Raji (cell line): ENCODE measurements around the gene KCNJ4.

ENCODE experiments used
- POLR2A ChIP-seq: IDR thresholded peaks from 2 replicates; pipeline ENCODE4 v1.6.1; 2011; ENCODE audit warnings: low read depth, low read length, control low read depth; ENCODE audit not compliant: insufficient read depth

The KCNJ4 gene

DNA sequence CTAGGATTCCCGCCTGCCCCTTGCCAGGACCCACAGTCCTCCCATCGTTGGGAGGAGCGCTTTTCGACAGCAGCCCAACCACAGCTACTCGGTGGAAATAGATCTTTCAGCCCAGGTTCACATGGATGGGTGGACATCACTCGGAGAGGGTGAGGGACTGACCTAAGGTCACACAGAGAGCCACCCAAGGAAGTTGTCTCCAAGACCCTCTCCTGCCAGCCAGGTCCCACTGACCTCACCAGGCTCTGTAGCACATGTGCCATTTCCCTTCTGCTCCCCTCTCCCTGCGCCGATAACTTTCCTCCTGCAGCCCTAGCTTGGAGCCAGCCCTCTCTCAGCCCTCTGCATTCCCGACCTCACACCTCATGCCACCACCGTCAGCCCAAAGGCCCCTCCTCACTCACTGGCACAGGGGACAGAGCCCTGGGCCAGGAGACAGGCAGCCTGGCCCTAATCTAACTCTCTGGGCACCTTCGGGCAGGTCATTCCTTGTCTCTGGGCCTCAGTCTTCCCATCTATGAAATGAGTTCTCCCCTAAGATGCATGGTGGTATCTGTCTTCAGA, 4.7 kb downstream of the KCNJ4 start:
- TF ChIP-seq POLR2A: no peak

DNA sequence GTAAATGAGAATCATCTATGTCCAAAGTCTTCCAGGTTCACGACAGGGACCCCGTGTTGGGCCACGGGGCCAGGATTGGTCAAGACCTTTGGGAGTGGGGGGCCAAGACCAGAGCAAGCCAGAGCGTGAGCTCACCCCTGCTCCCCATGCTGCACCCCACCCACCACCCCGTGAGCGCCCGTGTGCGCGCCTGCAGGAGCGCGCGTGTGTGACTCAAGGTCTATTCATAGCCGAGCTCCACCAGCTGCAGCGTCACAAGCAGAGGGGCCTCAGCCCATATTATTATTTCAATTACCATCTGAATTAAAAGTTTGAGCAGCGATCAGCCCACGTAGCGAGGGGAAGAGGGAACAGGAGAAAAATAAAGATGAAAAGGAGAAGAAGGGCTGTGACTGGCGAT, 5.2 kb downstream of the KCNJ4 start:
- no peak for TF ChIP-seq POLR2A

DNA sequence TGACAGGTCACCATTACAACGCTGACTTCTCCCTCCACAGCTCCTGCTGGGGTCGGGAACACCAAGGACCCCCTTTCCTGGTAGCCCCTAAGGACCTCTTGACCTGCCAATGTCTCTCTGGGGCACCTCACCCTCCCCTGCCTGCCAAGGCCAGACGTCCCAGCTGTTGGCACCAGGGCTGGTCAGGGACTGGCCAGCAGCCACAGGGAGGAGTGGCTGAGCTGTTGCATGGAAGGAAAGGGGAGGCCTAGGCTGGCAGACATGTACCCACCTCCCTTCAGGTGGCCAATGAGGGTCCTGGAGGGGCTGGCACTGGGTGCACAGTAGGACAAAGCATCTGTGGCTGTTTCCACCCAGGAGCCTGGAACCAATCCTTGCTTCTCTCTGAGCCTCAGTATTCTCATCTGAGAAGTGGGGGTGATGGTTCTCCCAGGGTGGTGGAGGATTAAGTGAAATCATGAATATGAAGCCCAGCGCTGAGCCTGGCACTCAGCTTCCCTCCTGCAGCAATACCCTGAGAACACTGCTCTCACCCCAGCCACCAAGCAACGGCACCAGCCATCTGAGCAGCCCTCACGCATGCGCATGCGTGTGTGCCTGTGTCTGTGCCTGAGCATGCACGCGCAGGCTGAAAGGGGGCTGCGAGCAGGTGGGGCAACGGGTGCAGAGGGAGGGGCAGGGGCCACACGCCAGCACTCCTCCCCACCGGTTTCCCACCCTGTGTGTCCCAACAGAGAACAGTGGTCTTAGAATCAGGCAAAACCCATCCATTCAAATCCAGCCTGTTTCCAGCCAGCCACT, 5.9 kb downstream of the KCNJ4 start:
- no peak for TF ChIP-seq POLR2A

DNA sequence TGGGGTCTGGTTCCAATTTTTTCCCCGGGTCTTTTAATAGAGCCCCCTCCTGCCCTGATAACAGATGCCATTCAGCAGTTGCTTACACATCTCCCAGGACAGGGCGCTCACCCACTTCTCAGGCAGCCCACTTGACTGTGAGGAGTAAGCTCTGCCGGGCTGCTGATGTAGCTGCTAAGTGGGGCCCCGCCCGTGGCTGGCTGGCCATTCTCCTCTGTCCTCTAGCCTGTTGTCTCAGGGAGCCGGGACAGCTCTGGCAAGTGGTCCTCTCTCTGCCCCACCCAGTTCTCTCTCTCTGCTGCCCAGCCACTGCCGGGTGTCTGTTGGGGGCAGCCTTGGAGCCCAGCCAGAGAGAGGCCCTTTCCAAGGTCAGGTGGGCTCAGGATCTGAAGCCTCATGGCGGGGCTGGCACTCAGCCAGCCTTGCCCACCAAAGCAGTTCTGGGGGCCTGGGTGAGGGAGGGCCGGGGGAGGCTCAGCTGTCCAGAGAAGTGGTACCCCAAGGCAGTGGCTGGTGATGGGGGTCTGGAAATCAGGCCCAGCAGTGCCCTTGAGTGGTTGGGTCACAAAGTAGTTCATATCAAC, 8.9 kb downstream of the KCNJ4 start:
- TF ChIP-seq POLR2A: no peak

DNA sequence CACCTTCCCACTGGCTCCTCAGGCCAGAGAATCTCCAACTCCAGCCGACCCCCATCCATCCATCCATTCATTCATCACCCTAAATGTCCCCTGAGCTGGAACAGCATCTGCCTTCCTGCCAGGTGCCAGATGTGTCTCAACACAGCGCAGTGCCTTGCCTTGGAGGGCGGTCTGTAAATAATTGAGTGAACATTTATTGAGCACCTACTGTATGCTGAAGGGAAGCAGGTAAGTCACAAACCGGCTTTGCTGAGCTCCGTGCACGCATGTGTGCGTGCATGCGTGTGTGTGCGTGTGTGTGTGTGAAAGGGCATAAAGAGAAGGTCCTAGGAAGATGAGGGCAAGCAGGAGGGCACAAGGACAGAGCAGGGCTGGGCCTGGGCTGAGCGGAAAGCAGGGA, 10.2 kb downstream of the KCNJ4 start:
- TF ChIP-seq POLR2A: no peak

DNA sequence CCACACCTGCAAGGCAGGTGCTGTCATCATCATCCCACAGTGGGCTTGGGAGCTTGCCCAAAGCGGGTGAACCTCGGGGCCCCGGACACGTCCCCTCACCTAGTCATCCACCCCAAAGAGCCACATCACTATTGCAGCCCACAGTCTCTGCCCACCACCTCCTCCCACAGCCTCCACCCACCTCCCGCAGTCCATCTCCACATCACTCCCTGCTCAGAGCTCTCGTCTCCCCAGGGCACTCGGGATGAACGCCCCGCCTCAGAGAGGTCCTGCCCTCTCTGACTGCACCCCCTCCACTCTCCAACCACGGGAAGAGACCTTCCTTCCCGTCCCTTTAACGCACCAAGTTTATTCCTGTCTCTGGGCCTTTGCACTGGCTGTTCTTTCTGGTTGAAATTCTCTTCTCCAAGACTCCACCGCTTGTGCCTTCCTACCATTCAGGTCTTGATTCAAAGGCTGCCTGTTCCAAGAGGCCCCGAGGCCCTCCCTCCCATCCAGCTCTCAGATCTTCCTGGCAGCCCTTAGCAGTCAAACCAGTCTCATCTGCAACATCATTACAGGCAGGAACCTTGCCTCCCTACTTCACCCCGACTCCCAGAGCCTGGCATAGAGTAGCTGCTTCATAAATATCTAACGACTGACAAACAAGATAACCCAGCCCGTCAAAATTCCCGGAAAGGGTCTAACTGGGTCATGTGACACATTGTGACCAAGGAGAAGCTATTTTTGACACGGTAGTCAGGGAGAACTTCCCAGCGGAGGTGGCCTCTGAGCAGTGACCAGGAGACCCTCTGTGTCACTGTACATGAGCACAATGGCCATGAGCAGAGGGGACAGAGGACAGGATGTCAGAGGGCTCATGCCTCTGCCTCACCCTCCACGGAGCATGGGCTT, 11.1 kb downstream of the KCNJ4 start:
- no peak for TF ChIP-seq POLR2A

DNA sequence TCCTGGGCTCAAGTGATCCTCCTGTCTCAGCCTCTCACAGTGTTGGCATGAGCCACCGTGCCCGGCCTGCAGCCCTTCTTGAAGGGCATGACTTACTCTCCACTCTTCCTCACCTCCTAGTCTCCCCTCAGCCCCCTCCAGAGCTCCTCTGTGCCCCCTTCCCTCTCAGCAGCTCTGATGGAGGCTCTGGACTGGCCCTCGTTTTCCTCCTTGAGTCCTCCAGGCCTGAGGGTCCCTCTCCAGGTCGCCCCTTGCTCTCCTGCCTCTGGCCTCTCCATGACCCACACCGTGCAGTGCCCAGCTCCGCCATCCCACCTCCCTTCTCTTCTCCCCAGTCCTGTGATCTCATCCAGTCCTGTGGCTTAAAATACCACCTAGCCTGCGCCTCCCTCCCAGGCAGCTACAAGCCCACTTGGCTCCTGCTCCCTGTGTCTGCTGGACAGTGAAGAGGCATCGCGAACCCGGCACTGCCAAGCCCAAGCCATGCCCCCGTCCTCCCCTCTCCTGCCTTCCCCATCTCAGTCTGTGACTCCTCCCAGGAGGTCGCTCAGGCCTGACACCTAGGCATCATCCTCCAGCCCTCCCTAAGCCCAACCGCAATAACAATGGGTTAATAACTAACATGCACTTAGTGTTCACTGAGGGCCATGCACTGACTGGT, 11.9 kb downstream of the KCNJ4 start:
- no peak for TF ChIP-seq POLR2A

DNA sequence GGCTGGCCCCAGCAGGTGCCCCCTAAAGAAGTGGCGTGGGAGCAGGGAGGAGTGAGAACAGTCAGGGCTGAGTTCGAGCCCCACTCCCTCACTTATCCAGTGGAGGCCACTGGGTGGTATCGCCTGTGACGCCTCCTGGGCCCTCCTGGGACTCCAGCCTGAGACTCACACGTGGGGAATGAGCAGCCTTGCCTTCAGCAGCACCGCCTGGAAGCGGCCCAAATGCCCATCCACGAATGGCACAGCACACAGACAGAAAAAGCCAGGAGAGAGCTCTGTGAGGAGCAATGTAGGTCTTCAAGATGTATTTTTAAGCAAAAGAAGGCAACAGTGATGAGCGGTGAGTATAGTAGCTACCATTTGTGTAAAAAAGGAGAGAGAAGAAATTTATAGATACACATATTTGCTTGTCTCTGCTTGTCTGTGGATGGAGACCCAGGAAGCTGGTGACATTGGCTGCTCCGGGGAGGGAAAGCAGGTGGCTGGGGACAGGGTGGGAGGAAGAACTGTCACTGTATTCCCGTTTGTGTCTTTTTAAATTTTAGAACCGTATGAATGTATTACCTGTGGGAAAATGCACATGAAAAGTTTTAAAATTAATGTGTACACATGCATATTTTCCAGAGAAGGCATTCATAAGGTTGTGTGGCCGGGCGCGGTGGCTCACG, 13.2 kb downstream of the KCNJ4 start:
- TF ChIP-seq POLR2A: no peak

DNA sequence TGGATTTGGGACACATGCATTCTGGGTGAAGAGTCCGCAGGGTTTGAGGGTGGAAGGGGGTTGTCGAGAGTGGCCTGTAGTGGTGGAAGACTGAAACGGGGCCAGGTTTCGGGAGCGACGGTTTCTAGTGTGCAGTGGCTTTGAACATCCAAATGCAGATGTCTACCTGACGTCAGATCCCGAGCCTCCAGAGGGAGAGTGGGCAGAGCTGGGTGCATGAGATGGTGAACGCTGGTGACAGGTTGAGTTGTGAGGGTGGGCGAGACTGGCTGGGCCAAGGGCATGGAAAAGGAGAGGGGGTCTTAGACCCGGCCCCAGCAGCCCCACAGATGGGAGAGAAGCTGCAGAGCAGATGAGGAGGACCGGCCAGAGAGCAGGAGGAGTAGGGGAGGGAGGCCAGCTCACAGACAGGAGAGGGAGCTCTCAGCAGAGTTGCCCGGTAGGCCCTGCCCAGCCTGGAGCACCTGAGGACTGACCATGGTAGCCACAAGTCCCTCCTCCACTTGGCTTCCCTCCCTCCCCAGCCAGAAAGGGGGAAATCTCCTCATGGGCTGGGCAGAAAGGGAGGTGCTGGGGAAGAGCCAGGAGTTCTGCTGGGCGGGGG, 14.2 kb downstream of the KCNJ4 start:
- no peak for TF ChIP-seq POLR2A

DNA sequence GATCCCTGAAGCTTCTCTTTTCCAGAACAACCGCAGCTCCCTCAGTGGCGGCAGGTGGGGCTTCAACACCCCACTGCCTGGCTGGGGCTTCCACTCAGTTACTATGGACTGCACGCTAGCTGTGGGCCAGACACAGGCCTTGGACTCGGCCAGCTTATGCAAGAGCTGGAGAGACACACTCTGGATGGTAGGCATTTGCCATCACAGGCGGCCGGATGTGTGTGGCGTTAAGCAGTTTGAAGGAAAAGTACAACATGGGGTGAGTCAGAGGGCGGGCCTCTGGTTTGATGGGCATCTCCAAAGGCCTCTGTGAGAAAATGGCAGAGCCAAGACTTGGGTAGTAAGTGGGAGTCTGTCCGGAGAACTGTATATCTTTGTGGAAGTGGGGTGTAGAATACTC, 17.6 kb downstream of the KCNJ4 start:
- no peak for TF ChIP-seq POLR2A

DNA sequence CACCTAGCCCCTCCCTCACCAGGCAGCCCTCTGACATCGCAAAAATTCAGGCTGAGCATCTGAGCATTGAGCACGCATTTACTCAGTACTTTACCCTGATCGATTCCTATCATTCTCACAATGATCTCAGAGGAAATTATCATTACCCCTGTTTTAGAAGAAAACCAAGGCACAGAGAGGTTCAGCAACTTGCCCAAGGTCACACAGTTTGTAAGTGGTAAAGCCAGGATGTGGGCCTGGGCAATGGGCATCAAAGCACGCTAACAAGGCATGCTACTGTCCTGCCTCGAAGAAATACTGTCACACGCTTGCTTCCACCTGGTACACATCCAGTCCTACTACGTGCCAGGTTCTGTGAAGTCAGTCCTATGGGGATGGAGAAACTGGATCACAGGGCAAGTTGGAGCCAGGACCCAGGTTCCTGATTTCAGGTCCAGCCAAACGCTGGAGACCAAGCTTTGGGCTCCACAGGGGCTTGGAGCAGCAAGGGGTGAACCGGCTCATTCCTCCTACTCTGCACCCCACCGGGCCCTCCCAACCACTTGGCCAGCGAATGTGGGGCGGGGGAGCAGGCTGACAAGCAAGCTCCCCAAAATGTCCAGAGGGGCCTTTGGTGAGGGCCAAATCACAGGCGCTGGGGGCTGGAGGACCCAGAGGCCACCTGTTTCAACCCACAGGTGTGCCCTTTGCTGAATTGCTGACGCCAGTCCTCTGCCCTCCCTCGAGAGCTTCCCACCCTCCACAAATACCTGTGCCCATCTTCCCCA, 18.2 kb downstream of the KCNJ4 start:
- no peak for TF ChIP-seq POLR2A

DNA sequence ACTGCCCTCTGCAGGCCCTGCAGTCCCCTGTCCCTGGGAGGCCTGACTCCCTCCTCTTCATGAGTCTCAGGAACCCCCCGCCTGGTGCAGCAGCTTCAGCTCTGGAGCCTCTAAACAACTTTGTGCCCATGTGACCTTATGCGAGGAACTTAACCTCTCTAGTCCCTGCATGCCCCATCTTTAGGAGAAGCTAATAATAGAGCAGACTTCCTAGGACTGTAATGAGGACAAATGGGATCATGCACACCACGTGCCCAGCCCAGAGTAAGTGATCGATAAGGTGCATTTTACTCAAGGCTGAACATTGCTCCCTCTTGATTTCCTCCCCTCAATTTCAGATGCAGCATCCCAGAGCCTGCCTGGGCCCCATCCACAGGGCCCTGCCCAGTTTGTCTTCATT, 19.0 kb downstream of the KCNJ4 start:
- no peak for TF ChIP-seq POLR2A

DNA sequence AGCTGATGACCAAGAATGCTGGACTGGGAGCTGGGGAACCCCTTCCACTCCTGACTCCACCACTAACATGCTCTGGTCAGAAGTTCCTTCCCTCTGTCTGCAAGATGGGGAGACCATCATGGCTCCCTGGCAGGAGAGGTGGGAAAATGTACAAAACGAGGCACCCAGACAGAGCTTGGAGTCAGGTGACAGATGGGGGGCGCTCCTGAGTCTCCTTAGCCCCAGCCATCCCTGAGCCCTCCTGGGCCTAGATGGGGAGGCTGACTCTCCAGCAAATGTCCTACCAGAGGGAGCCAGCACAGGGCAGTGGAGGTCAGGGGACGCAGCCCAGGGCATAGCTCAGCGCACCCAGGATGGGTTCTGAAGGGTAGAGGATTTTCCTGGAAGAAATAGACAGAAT, 20.0 kb downstream of the KCNJ4 start:
- TF ChIP-seq POLR2A: no peak
